Effector memory CD4-positive, alpha-beta T cell (primary cell): ENCODE measurements around the gene ZCCHC13.

ENCODE experiments used
- DNase-seq, 3 donors: peaks; one replicate each; pipeline ENCODE4 v3.0.0-alpha.2; 2020
- H3K27ac ChIP-seq: 2 replicates; pipeline ENCODE4 v1.7.0; 2013; ENCODE audit warnings: mild to moderate bottlenecking, low read length, moderate library complexity; ENCODE audit not compliant: insufficient read depth, poor library complexity, severe bottlenecking
- H3K27me3 ChIP-seq: replicated peaks from 2 replicates; pipeline ENCODE4 v1.7.0; 2013; ENCODE audit warnings: mild to moderate bottlenecking, low read length; ENCODE audit not compliant: insufficient read depth, control insufficient read depth, poor library complexity, severe bottlenecking
- H3K36me3 ChIP-seq: 2 replicates; pipeline ENCODE4 v1.7.0; 2013; ENCODE audit warnings: mild to moderate bottlenecking, low read length, moderate library complexity; ENCODE audit not compliant: control insufficient read depth, insufficient read depth
- H3K4me1 ChIP-seq: 2 replicates; pipeline ENCODE4 v1.7.0; 2013; ENCODE audit warnings: low read length, mild to moderate bottlenecking; ENCODE audit not compliant: control insufficient read depth, insufficient read depth, poor library complexity, severe bottlenecking
- H3K4me3 ChIP-seq: 2 replicates; pipeline ENCODE4 v1.7.0; 2013; ENCODE audit warnings: low read length, low read depth, mild to moderate bottlenecking; ENCODE audit not compliant: insufficient read depth, poor library complexity, severe bottlenecking
- H3K9me3 ChIP-seq: 2 replicates; pipeline ENCODE4 v1.7.0; 2013; ENCODE audit warnings: mild to moderate bottlenecking, low read length, moderate library complexity; ENCODE audit not compliant: control insufficient read depth

Gene ZCCHC13

DNA sequence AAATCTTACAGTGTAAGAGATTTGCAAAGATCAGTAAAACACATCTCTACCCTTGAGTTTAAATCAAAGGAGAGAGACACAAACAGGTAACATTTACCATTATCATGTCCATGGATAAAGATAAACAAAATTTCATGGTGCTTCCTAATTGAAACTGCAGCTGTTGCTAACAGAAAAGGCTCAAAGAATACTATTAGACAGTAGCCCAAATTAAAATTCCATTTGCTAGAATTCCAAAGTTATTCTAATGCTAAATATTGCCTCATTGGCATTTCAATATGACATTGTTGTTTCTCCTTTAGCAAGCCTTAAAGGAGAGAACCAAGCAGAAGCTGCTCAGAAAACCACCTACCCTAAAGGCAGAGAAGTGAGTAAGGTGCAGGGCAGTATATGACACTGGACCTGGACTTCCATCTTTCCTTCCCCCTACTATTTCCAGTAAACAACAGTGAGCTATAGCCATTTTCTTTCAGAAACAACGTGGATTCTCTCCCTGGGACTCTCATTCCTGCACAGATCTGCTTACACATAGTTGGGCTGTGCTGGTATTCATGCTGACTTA is 19.5 kb upstream of the ZCCHC13 start:
- Histone ChIP-seq H3K36me3 (peaks cover 27% of the 10 kb centered on the region), H3K27ac (no peak overlapping the region)
- DNase-seq, result no peak

DNA sequence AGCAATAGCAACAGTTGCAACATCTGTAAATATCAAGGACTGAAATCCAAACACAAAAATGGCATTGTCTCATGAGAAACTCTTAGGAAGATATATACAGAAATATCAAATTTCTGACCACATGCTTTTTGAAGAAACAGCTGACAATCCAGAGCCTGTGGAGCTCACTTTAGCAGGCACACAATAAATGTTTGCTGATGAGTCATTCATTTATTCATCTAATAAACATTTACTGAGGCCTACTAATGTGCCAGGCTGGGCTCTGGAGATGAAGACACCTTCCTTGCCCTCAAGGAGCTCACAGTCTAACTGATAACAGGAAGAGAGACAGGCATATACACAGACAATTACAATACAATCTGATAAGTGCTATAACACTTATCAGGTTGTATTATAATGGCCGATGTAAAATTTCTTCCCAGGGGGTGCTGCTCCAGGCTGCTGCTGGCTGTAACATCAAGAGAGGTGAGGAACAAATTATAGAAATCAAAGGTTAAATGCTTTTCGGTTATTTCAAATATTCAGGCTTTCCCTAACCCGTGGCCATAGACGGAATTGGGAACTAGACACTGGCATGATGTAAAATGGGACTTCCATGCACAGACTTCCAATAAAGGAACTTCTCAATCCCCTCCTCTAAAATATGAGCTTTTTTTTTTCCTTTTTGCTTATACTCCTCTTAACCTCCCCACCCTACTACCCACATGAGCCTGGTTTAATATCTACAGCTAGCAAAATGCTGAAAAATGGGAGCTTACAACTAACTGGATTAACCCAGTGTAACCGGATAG is 16.8 kb upstream of the ZCCHC13 start:
- H3K4me3 ChIP-seq, result no peak overlapping the region
- H3K27me3 ChIP-seq, result no peaks in the 10 kb centered on the region
- no peak for DNase-seq
- H3K4me1 ChIP-seq, result no peaks in the 10 kb centered on the region
- H3K9me3 ChIP-seq, result no peaks in the 10 kb centered on the region
- no peak overlapping the region for H3K27ac ChIP-seq
- H3K36me3 ChIP-seq, result peaks cover 10% of the 10 kb centered on the region

More for the DNA sequence above, 19.5 kb upstream of the ZCCHC13 start:
- H3K4me1 ChIP-seq, result no peaks in the 10 kb centered on the region
- no peaks in the 10 kb centered on the region for H3K9me3 ChIP-seq
- H3K27me3 ChIP-seq, result no peaks in the 10 kb centered on the region
- no peak overlapping the region for H3K4me3 ChIP-seq

DNA sequence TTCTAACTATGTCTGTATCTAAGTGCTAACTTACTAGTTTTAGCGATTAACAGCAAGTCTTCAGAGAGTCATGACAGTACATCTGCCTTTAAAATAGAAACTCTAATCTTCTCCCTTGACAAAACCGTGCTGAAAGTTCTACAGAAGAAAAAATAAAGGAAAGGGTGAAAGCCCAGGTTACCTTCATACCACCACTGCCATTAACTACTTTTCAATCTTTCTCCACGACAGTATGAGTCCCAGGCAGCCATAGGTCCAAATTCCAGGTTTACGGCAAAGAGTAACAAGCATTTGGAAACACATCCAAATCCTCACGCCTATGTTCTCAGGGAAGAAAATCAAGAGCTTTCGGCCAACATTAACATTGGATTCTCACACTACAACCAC is 12.4 kb upstream of the ZCCHC13 start:
- H3K27me3 ChIP-seq, result no peaks in the 10 kb centered on the region
- H3K27ac ChIP-seq, result peak overlapping the region; percentile 83
- no peak for DNase-seq
- peak overlapping the region; percentile 71 for H3K4me3 ChIP-seq
- no peaks in the 10 kb centered on the region for H3K4me1 ChIP-seq
- H3K36me3 ChIP-seq, result no peaks in the 10 kb centered on the region
- no peaks in the 10 kb centered on the region for H3K9me3 ChIP-seq

DNA sequence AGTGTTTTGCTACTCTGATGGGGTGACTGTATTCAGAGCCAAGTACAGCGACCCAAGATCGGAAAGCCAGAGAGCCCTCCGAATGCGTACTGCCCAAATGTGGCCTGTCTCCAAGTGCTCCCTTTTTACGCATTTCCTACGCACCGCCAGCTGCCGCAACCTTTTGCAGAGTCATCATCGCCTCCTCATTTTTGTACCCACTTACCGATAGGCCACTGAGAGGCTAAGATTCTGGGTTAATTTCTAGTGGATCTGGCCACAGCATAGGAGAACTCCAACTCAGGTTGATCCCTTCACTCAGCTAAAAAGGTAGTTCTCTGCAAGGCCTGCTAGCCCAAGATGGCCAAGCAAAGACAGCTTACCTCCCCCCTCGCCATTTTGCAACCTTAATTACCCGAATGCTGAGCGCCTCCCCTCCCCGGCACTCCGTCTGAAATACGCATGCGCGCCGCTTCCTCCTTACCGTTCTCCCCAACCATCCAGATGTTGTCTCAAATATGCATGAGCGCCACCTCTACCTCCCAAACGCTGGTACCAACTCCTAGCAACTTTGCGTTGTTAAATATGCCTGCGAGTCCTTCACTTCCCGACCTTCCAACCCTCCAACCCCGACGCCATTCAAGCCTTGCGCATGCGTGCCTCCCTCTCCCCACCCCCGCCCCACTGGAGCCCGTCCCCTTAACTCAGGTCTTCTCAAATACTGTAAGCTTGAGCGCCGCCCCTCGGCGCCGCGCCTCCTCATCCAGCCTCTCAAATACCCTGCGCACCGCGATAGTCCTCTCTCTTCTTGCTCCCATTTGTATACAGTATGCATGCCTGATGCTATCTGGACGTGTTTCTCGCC is 11.8 kb upstream of the ZCCHC13 start:
- no peaks in the 10 kb centered on the region for H3K4me1 ChIP-seq

DNA sequence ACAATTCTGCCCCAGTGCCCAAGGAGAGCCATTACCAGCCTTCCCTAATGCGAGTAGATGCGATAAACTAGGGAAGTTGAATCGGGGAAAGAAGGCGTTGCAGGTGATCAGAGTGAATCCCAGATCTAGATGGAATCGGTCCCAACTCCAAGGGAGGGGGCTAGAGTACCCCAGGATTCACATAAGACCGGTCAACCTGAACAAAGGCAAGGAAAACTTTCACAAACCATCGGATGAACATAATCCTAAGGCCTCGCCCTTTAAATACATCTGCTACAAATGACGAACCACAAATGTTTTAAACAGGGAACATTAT is 11.2 kb upstream of the ZCCHC13 start:
- DNase-seq, result no peak
- Histone ChIP-seq H3K36me3 (no peaks in the 10 kb centered on the region), H3K27ac (peak overlapping the region; percentile 83), H3K9me3 (no peaks in the 10 kb centered on the region), H3K4me3 (peak overlapping the region; percentile 71), H3K27me3 (no peaks in the 10 kb centered on the region), H3K4me1 (no peaks in the 10 kb centered on the region)

More for the DNA sequence above, 11.8 kb upstream of the ZCCHC13 start:
- Histone ChIP-seq H3K4me3 (peak overlapping the region; percentile 71), H3K27ac (peak overlapping the region; percentile 83), H3K9me3 (no peaks in the 10 kb centered on the region), H3K36me3 (no peaks in the 10 kb centered on the region), H3K27me3 (no peaks in the 10 kb centered on the region)
- peak; percentile 62 to 76 (median 71) for DNase-seq

DNA sequence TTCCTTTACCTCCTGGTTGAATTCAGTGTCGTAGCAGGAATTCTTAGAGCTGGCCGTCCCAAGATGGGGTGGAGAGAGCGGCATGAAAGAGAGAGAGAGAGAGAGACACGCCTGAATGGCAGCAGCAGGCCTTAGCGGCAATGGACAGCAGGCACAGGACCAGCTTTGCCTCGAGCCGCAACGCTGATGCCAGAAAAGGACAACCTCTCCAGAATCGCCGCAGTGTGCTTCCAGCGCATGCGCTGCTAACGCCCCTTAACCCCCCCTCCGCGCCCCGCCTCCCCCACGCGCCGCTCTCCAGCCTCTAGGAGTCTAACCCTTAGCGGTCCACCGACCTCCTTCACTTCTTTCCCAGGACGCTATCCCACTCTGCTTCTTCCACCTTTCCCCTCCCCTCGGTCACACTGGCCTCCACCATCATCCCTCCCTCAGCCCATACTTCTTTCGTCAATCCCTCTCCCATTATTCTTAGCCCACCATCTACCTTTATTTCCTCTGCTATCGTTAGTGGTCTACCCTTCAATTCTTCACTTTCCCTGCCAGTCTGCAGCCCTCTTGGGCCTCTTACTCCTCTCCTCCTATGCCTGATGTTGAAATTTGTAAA is 10.5 kb upstream of the ZCCHC13 start:
- Histone ChIP-seq H3K36me3 (no peaks in the 10 kb centered on the region), H3K27me3 (no peaks in the 10 kb centered on the region), H3K27ac (peak overlapping the region; percentile 35), H3K9me3 (no peaks in the 10 kb centered on the region), H3K4me1 (no peaks in the 10 kb centered on the region), H3K4me3 (peak overlapping the region; percentile 71)
- DNase-seq, result peak; percentile 32 to 57 (median 45)

DNA sequence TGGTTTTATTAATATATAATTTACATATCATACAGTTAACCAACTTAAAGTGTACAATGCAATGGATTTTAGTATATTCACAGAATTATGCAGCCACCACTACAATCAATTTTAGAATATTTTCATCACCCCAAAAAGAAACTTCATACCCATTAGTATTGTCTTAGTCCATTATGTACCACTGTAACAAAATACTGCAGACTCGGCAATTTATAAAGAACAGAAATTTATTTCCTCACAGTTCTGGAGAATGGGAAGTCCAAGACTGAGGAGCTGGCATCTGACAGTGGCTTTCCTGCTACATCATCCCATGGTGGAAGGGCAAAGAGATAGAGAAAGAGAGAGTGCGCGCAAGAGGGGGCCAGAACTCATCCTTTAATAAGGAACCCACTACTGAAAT is 8.9 kb upstream of the ZCCHC13 start:
- Histone ChIP-seq H3K27ac (no peak overlapping the region), H3K4me1 (no peaks in the 10 kb centered on the region), H3K36me3 (no peaks in the 10 kb centered on the region), H3K4me3 (no peak overlapping the region), H3K27me3 (no peaks in the 10 kb centered on the region), H3K9me3 (no peaks in the 10 kb centered on the region)
- DNase-seq, result no peak

DNA sequence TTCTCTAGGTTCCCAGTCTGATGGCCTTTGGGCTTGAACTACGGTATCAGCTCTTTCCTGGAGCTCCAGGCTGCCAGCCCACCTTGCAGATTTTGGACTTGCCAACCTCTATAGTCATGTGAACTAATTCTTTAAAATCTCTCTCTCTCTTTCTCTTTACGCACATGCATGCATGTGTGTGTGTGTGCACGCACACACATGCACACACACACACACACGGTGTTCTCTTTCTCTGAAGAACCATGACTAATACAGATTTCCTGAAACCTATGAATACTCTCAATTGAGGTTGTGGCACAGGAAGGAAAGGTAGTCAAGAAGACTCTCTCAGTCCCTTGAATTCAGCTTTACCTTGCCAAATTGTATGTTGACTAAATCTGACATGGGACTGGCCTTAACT is 6.2 kb upstream of the ZCCHC13 start:
- no peaks in the 10 kb centered on the region for H3K9me3 ChIP-seq
- H3K4me1 ChIP-seq, result no peaks in the 10 kb centered on the region
- no peak overlapping the region for H3K27ac ChIP-seq
- H3K36me3 ChIP-seq, result no peaks in the 10 kb centered on the region
- H3K4me3 ChIP-seq, result no peak overlapping the region
- no peak for DNase-seq
- H3K27me3 ChIP-seq, result no peaks in the 10 kb centered on the region

DNA sequence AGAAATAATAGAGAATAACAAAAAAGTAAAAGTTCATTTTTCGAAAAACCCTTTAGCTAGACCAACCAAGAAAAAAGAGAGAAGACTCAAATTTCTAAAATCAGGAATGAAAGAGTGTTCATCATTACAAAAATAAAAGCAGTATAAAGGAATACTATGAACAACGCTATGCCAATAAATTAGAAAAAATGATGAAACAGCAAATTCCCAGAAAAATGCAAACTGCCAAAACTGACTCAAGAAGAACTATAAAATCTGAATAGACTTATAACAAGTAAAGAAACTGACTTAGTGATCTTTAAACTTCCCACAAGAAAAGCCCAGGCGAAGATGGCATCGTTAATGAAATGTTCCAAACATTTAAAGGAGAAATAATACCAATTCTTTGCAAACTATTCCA is 3.1 kb upstream of the ZCCHC13 start:
- no peak for DNase-seq
- H3K4me3 ChIP-seq, result no peak overlapping the region
- no peaks in the 10 kb centered on the region for H3K36me3 ChIP-seq
- no peaks in the 10 kb centered on the region for H3K9me3 ChIP-seq
- H3K27me3 ChIP-seq, result no peaks in the 10 kb centered on the region
- H3K27ac ChIP-seq, result no peak overlapping the region
- H3K4me1 ChIP-seq, result no peaks in the 10 kb centered on the region
